ENCODE measurements around the gene BOC.

- TF ChIP-seq CTCF (IDR thresholded peaks at IDR 0.05) (no peak), POLR2AphosphoS5 (IDR thresholded peaks at IDR 0.05) (no peak)
Observed at GRCh38 chr3:113312416-113312815, 101.1 kb downstream of the BOC start.

Measured in breast epithelium (tissue), 3 donors.